Upper lobe of left lung (tissue), 4 donors: ENCODE data around the gene HNRNPL.

Experiments used
- CTCF ChIP-seq, 6 experiments: fragments of 450-650 bp in 4 of 6; fragments of 200-600 bp in 2 of 6; sonication (generic) in 2 of 6; IDR thresholded peaks; one replicate each; pipeline ENCODE4 v1.5.1; 2016 to 2019; ENCODE audit warnings: antibody characterized with exemption in 6 of 6
- EP300 ChIP-seq, 4 donors: sonication (generic); formaldehyde crosslinking; IDR thresholded peaks; one replicate each; pipeline ENCODE4 v1.5.1; 2017; ENCODE audit warnings: antibody characterized with exemption in 4 of 4, control low read depth in 2 of 4
- POLR2A ChIP-seq, 4 donors: fragments of 450-650 bp; IDR thresholded peaks; one replicate each; pipeline ENCODE4 v1.5.1; 2016 to 2017; ENCODE audit warnings: antibody characterized with exemption in 4 of 4, mild to moderate bottlenecking in 2 of 4
- POLR2AphosphoS5 ChIP-seq, 2 donors: sonication (generic); formaldehyde crosslinking; IDR thresholded peaks; one replicate each; pipeline ENCODE4 v1.5.1; 2017; ENCODE audit warnings: antibody characterized with exemption in 2 of 2

- TF ChIP-seq CTCF (IDR thresholded peaks at IDR 0.05) (no peak), EP300 (IDR thresholded peaks at IDR 0.05) (no peak), POLR2AphosphoS5 (IDR thresholded peaks at IDR 0.05) (no peak), POLR2A (IDR thresholded peaks at IDR 0.05) (no peak)
Observed at GRCh38 chr19:38788478-38789243, 61.1 kb downstream of the HNRNPL start, which contains the start of gene LGALS7B.
